Endothelial cell of umbilical vein (primary cell): ENCODE results near the gene KRT26.

Source experiments
- EZH2 ChIP-seq: IDR thresholded peaks from 2 replicates; pipeline ENCODE4 v1.6.1; 2012; ENCODE audit warnings: borderline replicate concordance, low read depth, mild to moderate bottlenecking, moderate library complexity, low read length, inconsistent platforms; ENCODE audit not compliant: severe bottlenecking
- POLR2AphosphoS5 ChIP-seq: IDR thresholded peaks from 2 replicates; pipeline ENCODE4 v1.6.1; 2012; ENCODE audit warnings: low read depth, mild to moderate bottlenecking, control low read depth, low read length, moderate library complexity; ENCODE audit not compliant: insufficient read depth
- TF ChIP-seq, protein P1 (sequence below), 2 donors: IDR thresholded peaks; 1 replicate in 1 of 2; 2 replicates in 1 of 2; pipeline ENCODE4 v1.5.1; 2011; ENCODE audit warnings: low read length in 2 of 2, mild to moderate bottlenecking in 2 of 2, moderate library complexity in 2 of 2, control low read depth in 1 of 2, inconsistent platforms in 1 of 2, low read depth in 1 of 2; ENCODE audit not compliant: insufficient read depth in 1 of 2; ENCODE audit errors: extremely low read depth in 1 of 2

DNA sequence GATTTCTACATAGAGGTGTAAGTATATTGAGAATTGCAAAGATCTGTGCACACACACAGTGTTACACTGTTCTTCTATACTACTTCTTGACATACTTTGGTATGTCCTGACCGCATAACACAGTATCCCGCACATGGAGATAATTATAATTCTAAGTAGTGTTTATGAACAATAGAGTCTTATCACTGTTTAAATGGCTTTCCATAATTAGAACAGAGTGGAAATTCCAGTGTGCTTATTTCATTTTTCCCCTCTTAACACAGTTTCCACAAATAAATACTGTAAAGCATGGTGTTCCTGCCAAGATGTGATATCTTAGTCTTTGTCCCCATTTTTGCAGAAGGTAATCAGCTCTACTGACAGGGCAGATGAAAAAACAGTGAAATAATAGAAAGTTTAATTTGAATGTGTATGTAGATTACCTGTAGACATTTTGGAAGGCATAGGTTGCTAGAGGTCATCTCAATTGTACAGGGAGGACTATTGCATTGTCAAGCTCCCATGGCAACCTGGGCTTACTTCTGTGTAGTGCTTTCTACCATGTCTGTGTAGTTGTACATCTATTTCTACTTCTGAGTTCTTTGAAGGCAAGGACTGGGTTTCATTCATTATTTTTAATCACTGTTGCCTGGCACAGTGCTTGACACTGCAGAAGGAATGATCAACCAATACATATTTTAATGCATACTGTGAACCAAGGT is 37.9 kb upstream of the KRT26 start:
- no peak for TF ChIP-seq POLR2AphosphoS5
- no peak for TF ChIP-seq EZH2
- TF ChIP-seq, protein P1, sequence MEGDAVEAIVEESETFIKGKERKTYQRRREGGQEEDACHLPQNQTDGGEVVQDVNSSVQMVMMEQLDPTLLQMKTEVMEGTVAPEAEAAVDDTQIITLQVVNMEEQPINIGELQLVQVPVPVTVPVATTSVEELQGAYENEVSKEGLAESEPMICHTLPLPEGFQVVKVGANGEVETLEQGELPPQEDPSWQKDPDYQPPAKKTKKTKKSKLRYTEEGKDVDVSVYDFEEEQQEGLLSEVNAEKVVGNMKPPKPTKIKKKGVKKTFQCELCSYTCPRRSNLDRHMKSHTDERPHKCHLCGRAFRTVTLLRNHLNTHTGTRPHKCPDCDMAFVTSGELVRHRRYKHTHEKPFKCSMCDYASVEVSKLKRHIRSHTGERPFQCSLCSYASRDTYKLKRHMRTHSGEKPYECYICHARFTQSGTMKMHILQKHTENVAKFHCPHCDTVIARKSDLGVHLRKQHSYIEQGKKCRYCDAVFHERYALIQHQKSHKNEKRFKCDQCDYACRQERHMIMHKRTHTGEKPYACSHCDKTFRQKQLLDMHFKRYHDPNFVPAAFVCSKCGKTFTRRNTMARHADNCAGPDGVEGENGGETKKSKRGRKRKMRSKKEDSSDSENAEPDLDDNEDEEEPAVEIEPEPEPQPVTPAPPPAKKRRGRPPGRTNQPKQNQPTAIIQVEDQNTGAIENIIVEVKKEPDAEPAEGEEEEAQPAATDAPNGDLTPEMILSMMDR (IDR thresholded peaks at IDR 0.05; ENCODE audit: extremely low read depth in 1 of 2, insufficient read depth in 1 of 2, low read depth in 1 of 2, low read length in 2 of 2): no peak
